A549 (cell line): ENCODE data around the gene IL20RB.

Experiments used
- BHLHE40 ChIP-seq: IDR thresholded peaks from 2 replicates; pipeline ENCODE4 v1.6.1; 2012; ENCODE audit warnings: low read depth, low read length, inconsistent platforms
- CTCF ChIP-seq: fragments of >200 bp; sonication (Bioruptor Twin); formaldehyde crosslinking; IDR thresholded peaks from 3 replicates; pipeline ENCODE4 v1.5.1; 2016
- POLR2A ChIP-seq: IDR thresholded peaks from 2 replicates; pipeline ENCODE4 v1.6.1; 2012; ENCODE audit warnings: mild to moderate bottlenecking, low read length
- RFX5 ChIP-seq: fragments of 450-650 bp; IDR thresholded peaks from 2 replicates; pipeline ENCODE4 v1.7.1; 2014; ENCODE audit warnings: antibody characterized with exemption, mild to moderate bottlenecking, moderate library complexity
- SREBF2 ChIP-seq: fragments of 450-650 bp; IDR thresholded peaks from 2 replicates; pipeline ENCODE4 v1.6.1; 2014; ENCODE audit warnings: mild to moderate bottlenecking, moderate library complexity
- TF ChIP-seq, protein P1 (sequence below): fragments of 150-350 bp; IDR thresholded peaks from 2 replicates; pipeline ENCODE4 v1.6.1; 2014; ENCODE audit warnings: low read depth, mild to moderate bottlenecking, low read length

- TF ChIP-seq POLR2A = no peak
- no peak for TF ChIP-seq BHLHE40
- TF ChIP-seq, protein P1, sequence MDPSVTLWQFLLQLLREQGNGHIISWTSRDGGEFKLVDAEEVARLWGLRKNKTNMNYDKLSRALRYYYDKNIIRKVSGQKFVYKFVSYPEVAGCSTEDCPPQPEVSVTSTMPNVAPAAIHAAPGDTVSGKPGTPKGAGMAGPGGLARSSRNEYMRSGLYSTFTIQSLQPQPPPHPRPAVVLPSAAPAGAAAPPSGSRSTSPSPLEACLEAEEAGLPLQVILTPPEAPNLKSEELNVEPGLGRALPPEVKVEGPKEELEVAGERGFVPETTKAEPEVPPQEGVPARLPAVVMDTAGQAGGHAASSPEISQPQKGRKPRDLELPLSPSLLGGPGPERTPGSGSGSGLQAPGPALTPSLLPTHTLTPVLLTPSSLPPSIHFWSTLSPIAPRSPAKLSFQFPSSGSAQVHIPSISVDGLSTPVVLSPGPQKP = no peak
- TF ChIP-seq SREBF2 = no peak
- no peak for TF ChIP-seq CTCF
- no peak for TF ChIP-seq RFX5
Observed at GRCh38 chr3:137020888-137021287, 63.1 kb downstream of the IL20RB start.
